GM12872 (cell line): Measurements from ENCODE around the gene BZW1.

Experiments
- TF ChIP-seq, protein P1 (sequence below): IDR thresholded peaks from 3 replicates; pipeline ENCODE4 v1.5.1; 2011; ENCODE audit warnings: low read depth, mild to moderate bottlenecking, low read length, moderate library complexity; ENCODE audit not compliant: insufficient read depth

Gene BZW1

DNA sequence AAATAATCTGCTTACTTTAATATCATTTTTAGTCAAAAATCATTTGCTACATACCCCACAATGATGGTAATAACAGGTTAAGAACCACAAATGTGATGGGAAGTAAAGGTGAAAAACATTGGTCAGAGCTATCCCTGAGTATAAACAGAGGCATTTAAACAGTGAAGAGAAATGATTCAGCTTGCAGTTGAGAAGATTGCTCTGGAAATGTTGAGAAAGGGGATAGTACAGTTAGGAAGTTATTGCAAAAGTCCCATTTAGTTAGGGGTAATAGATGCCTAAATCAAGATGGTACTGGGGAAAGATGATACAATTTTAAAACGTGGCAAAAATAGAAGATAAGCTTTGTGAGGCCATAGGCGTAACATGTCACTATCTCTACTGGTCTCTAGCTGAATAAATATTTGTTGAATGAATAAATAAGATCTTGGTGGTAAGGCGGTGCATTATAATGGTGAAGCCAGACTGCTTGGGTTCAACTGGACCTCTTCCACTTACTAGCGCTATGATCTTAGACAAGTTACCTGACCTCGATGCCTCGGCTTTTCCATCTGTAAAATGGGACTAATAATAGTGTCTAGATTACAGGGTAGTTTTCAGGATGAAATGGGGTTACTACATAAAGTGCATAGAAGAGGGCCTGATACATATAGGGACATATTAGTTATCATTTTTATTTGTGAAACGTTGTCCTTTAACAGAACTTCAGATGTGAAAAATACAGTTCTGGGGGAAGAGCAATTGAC lies 2.0 kb upstream of the BZW1 start:
- TF ChIP-seq, protein P1, sequence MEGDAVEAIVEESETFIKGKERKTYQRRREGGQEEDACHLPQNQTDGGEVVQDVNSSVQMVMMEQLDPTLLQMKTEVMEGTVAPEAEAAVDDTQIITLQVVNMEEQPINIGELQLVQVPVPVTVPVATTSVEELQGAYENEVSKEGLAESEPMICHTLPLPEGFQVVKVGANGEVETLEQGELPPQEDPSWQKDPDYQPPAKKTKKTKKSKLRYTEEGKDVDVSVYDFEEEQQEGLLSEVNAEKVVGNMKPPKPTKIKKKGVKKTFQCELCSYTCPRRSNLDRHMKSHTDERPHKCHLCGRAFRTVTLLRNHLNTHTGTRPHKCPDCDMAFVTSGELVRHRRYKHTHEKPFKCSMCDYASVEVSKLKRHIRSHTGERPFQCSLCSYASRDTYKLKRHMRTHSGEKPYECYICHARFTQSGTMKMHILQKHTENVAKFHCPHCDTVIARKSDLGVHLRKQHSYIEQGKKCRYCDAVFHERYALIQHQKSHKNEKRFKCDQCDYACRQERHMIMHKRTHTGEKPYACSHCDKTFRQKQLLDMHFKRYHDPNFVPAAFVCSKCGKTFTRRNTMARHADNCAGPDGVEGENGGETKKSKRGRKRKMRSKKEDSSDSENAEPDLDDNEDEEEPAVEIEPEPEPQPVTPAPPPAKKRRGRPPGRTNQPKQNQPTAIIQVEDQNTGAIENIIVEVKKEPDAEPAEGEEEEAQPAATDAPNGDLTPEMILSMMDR = no peak

DNA sequence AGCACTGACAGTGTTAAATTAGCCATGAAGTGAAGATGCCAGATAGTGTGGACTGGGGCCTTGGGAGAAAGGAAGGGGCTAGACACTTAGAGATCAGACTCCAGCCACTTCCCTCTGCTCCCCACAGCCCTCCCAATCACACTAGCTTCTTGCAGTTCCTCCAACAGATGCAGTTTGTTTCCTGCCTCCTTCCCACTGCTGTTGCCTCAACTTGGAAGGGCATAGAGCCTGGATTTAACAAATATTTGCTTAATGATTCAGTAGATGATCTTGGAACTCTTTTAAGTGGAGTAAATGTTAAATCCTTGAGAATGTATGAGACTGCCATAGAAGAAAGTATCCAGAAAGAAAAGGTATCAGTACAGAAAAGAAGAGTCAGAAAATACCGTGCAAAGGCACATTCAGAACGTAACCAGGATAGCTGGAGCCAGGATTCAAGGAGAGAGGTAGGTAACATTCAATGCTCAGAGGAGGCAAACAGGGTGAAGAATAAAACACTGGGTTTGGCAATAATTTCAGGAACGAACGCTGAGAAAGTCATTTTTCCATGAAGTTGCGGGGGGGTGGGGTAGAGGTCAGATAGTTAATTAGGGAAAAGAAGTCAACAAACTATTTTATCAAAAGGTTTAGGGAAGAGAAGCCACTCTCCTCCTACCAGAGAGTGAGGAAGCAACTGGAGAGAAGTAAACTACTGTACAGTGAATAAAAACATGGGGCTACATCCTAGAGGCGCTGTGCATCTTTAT lies 1.3 kb upstream of the BZW1 start:
- TF ChIP-seq, protein P1 = no peak

DNA sequence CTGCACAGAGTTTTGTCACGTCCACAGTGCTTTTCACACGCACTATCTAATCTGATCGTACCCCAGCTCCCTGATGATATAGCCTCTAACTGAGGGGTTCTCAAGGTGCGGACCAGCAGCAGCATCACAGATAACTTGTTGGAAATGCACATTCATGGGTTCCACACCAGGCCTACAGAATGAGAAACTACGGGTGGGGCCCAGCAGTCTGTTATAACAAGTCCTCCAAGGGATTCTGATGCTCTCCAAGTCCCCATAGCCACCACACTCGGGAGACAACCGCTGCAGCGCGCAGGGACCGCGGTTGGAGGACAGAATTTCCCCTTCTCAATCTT lies 745 bp upstream of the BZW1 start:
- TF ChIP-seq, protein P1 = no peak

DNA sequence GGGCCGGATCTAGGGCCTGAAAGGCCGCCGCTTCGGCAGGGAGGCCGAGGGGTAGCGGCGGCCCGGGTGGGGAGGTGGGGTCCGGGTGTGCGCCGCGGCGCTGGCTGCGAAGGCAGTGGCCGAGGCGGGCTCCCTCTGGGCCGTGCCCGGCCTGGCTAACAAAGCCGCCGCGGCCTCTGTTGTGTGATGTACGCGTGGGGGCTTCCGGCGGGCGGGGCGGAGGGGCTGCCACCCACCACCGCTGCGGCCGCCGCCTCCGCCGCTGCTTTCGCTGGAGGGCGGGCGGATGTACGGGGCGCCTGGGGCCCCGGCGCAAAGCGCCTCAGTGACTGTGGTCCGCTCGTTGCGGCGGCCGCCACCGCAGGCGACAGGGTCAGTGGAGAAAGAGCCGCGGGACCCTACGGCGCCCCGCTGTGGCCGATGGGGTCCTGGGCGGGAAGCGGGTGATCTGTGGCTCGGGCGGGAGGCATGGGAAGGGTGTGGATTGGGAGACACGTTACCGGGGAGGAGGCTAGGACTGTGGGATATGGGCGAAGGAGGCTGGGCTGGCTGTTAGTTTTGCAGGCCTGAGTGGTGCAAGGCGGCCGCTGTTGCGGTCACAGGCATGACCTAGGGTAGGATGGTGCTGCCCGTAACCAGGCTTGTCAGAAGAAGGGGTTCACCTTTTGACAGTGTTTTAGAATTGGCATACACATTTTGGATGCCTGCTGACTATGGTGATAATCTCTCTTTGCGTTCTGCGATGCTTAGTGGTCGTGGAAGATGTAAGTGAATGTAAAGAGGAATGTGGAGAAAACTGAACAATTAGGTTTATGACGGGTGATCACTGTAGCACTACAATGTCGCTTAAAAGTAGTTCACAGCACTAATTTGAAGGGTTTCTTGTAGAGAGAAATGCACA lies 662 bp downstream of the BZW1 start:
- TF ChIP-seq, protein P1 = peak; percentile 64

DNA sequence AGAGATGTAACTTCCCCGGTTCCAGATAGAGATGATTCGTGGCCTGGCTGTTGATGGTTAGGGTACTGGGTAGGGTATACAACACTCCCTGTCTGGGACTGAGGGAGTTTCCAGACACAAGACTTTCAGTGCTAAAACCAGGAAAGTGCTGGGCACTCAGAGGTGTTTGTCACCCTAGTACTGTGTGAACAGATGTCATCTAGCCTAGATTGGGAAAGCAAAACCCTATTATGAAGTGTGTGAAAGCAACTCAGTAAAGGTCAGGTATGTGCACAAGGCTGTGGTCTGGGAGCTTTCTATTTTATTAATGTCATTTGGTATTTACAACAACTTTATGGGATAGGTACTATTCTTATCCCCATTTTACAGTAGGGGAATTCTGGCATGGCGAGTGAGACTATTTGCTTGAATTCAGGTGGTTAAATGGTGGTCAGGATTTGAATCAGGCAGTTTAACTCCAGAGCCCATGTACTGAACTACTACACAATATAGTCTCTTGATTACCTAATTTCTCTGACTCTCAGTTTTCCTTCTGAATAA lies 2.6 kb downstream of the BZW1 start:
- TF ChIP-seq, protein P1 = no peak

DNA sequence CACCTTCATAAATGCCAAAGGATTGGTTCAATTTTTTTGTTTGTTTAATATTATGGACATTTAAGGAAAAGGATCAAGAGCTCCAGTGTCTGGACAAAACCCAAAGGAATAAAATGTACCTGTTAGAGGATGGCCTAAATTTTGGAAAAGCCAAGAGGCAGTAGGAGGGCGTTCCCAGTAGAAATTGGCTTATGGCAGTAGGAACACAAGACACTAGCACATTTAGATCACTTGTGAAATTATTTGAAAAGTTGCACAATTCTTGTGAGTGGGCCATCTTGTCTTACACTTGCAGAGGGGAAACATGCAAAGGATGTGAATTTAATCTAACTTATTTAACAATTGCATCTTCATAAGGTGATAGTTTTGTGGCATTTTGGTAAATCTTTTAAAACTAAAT lies 3.2 kb downstream of the BZW1 start:
- TF ChIP-seq, protein P1 = no peak
